ENCODE measurements around the gene GNA12. TPM values are rescaled to one million over a fixed set of nuclear protein-coding genes. Genes with fewer than 3 reads are reported as not detected.

Gene GNA12
- total RNA-seq, 3 donors from 2014 or later, result 21.7 to 57.7 (median 25.7) TPM

GRCh38 chr7:2710286-2710655 lies 133.8 kb downstream of the GNA12 start:
- TF ChIP-seq, protein P1, sequence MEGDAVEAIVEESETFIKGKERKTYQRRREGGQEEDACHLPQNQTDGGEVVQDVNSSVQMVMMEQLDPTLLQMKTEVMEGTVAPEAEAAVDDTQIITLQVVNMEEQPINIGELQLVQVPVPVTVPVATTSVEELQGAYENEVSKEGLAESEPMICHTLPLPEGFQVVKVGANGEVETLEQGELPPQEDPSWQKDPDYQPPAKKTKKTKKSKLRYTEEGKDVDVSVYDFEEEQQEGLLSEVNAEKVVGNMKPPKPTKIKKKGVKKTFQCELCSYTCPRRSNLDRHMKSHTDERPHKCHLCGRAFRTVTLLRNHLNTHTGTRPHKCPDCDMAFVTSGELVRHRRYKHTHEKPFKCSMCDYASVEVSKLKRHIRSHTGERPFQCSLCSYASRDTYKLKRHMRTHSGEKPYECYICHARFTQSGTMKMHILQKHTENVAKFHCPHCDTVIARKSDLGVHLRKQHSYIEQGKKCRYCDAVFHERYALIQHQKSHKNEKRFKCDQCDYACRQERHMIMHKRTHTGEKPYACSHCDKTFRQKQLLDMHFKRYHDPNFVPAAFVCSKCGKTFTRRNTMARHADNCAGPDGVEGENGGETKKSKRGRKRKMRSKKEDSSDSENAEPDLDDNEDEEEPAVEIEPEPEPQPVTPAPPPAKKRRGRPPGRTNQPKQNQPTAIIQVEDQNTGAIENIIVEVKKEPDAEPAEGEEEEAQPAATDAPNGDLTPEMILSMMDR (IDR thresholded peaks at IDR 0.05), result no peak
- ATAC-seq, result peak; percentile 35
- intact Hi-C loops (cut with DNase I, micrococcal nuclease), result no loop called here
- Histone ChIP-seq H3K9me3 (no peaks in the 10 kb centered on the region), H3K4me3 (no peak overlapping the region), H3K36me3 (ENCODE audit: low read depth) (no peaks in the 10 kb centered on the region), H3K4me1 (ENCODE audit: low read depth) (peaks cover 2% of the 10 kb centered on the region)
- DNase-seq, result peak in 1 of 3 donors; percentile 71

GRCh38 chr7:2709553-2710285 lies 134.4 kb downstream of the GNA12 start:
- TF ChIP-seq, protein P1 (IDR thresholded peaks at IDR 0.05), result peak; percentile 85

GRCh38 chr7:2708547-2709310 lies 135.4 kb downstream of the GNA12 start:
- no peaks in the 10 kb centered on the region for H3K36me3 ChIP-seq (ENCODE audit: low read depth)
- DNase-seq (no peak), ATAC-seq (no peak)
- intact Hi-C loops (cut with DNase I, micrococcal nuclease), result no loop called here
- TF ChIP-seq, protein P1 (IDR thresholded peaks at IDR 0.05), result no peak
- no peak overlapping the region for H3K4me3 ChIP-seq
- peaks cover 2% of the 10 kb centered on the region for H3K4me1 ChIP-seq (ENCODE audit: low read depth)
- H3K9me3 ChIP-seq, result no peaks in the 10 kb centered on the region

More at GRCh38 chr7:2709553-2710285, 134.4 kb downstream of the GNA12 start:
- H3K4me3 ChIP-seq, result no peak overlapping the region
- H3K9me3 ChIP-seq, result no peaks in the 10 kb centered on the region
- H3K36me3 ChIP-seq (ENCODE audit: low read depth), result no peaks in the 10 kb centered on the region
- peak; percentile 95 for ATAC-seq
- DNase-seq, result peak; percentile 85 to 88 (median 88)
- intact Hi-C loops (cut with DNase I, micrococcal nuclease), result no loop called here
- H3K4me1 ChIP-seq (ENCODE audit: low read depth), result peaks cover 2% of the 10 kb centered on the region

- ATAC-seq (no peak), DNase-seq (no peak)
- peaks cover 2% of the 10 kb centered on the region for H3K4me1 ChIP-seq (ENCODE audit: low read depth)
- TF ChIP-seq, protein P1 (IDR thresholded peaks at IDR 0.05), result no peak
- no peak overlapping the region for H3K4me3 ChIP-seq
- H3K36me3 ChIP-seq (ENCODE audit: low read depth), result no peaks in the 10 kb centered on the region
- no peaks in the 10 kb centered on the region for H3K9me3 ChIP-seq
- intact Hi-C loops (cut with DNase I, micrococcal nuclease), result no loop called here
Measured at GRCh38 chr7:2708041-2708440, 136.1 kb downstream of the GNA12 start.

GRCh38 chr7:2707481-2707880 lies 136.6 kb downstream of the GNA12 start:
- no peaks in the 10 kb centered on the region for H3K9me3 ChIP-seq
- DNase-seq, result no peak
- H3K4me1 ChIP-seq (ENCODE audit: low read depth), result peaks cover 2% of the 10 kb centered on the region
- intact Hi-C loops (cut with DNase I, micrococcal nuclease), result no loop called here
- TF ChIP-seq, protein P1 (IDR thresholded peaks at IDR 0.05), result no peak
- no peak for ATAC-seq
- no peaks in the 10 kb centered on the region for H3K36me3 ChIP-seq (ENCODE audit: low read depth)
- H3K4me3 ChIP-seq, result no peak overlapping the region
